ENCODE results near the gene MYCBPAP. TPM values are rescaled to one million over a fixed set of nuclear protein-coding genes. Genes with fewer than 3 reads are reported as not detected.

Gene MYCBPAP
- total and polyA plus RNA-seq, 11 donors: 0.29 to 2.4 (median 0.76) TPM; not detected in 1

DNA sequence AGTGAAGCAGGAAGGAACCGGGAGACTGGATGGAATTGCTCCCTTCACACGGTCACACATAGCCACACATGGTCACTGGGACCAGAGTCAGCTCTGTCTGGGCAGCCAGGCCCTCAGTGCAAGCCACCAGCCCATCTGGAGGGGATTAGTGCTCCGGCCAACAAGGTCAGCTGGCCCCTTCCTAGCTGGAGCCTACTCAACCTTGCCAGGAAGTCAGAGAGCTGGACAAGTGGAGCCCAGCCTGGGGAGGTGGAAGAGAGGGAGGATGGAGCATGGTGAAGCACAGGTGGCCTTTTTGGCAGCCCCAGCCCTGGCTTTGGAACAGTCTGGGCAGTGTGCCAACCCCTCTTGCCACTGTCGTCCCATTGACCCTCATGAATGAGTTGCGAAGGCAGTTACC, 48.6 kb downstream of the MYCBPAP start:
- peak in 3 of 4 donors; percentile 11 to 41 (median 20) for ATAC-seq
- 41 to 69% (median 48%) methylated on average over 4 to 5 of the region's 5 CpGs for WGBS, 4 donors

DNA sequence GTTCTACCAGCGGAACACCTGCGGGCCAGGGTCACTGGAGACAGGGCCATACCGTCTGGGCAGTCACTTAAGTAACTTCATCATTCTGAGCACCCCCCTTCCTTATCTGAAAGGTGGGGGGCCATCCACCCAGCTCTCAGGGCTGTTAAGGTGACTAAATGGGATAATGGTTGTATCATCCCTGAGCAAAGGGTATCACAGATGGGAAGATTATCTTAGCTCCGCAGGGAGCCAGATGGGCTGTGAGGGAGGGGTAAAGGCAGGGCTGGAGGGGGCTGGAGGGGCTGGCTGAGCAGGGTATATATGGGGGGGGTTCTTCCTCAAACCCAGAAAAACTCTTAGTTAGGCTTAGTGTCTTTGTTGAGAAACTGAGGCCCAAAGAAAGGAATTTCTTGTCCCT, 49.4 kb downstream of the MYCBPAP start:
- Histone ChIP-seq H3K9me3 (no peaks in the 10 kb centered on the region), H3K36me3 (peaks cover 0 to 22% (median 7%) of the 10 kb centered on the region in 9 donors), H3K27ac (no peak overlapping the region), H3K27me3 (peaks cover 21 to 52% (median 38%) of the 10 kb centered on the region in 9 donors), H3K4me1 (peaks cover 12 to 41% (median 28%) of the 10 kb centered on the region in 12 donors), H3K4me3 (no peak overlapping the region)
- 83 to 100% (median 89%) methylated on average over 2 to 4 of the region's 4 CpGs for WGBS, 4 donors
- intact Hi-C loops (cut with DNase I): loop anchor here in 2 of 10 donors (5.0 kb wide), 2 partner anchors 50 to 125 kb away; no protein-coding TSS in a partner anchor
- ATAC-seq (no peak), DNase-seq (no peak)
- TF ChIP-seq, protein P1, sequence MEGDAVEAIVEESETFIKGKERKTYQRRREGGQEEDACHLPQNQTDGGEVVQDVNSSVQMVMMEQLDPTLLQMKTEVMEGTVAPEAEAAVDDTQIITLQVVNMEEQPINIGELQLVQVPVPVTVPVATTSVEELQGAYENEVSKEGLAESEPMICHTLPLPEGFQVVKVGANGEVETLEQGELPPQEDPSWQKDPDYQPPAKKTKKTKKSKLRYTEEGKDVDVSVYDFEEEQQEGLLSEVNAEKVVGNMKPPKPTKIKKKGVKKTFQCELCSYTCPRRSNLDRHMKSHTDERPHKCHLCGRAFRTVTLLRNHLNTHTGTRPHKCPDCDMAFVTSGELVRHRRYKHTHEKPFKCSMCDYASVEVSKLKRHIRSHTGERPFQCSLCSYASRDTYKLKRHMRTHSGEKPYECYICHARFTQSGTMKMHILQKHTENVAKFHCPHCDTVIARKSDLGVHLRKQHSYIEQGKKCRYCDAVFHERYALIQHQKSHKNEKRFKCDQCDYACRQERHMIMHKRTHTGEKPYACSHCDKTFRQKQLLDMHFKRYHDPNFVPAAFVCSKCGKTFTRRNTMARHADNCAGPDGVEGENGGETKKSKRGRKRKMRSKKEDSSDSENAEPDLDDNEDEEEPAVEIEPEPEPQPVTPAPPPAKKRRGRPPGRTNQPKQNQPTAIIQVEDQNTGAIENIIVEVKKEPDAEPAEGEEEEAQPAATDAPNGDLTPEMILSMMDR (IDR thresholded peaks at IDR 0.05): no peak
- TF ChIP-seq POLR2A (IDR thresholded peaks at IDR 0.05): no peak

More for the DNA sequence above, 48.6 kb downstream of the MYCBPAP start:
- Histone ChIP-seq H3K27me3 (peaks cover 17 to 44% (median 31%) of the 10 kb centered on the region in 9 donors), H3K4me1 (peaks cover 12 to 40% (median 28%) of the 10 kb centered on the region in 12 donors), H3K9me3 (no peaks in the 10 kb centered on the region), H3K27ac (no peak overlapping the region), H3K36me3 (peaks cover 0 to 24% (median 8%) of the 10 kb centered on the region in 9 donors), H3K4me3 (no peak overlapping the region)
- TF ChIP-seq POLR2A (IDR thresholded peaks at IDR 0.05): no peak
- TF ChIP-seq, protein P1 (IDR thresholded peaks at IDR 0.05): no peak
- intact Hi-C loops (cut with DNase I): loop anchor here in 2 of 10 donors (5.0 kb wide), 2 partner anchors 50 to 125 kb away; no protein-coding TSS in a partner anchor
- DNase-seq: peak in 2 of 5 donors; percentile 64 to 79

DNA sequence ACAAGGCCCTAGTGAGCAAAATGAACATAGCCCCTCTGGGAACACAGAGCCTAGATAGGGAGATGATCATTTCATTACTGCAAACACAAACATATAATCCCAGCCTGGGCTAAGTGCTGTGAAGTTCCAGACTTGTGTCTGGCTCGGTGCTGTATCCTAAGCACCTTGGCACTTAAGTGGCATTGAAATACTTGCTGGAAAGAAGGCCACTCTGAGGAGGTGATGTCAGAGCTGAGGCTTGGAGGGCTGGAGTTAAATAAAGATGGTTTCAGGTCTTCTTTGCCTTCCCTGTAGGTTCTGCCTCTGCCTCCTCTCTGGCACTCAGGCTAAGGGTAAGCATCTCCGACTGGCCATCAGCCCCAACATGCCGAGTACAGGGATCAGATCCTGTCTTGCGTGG, 49.9 kb downstream of the MYCBPAP start:
- Histone ChIP-seq H3K4me1 (peaks cover 12 to 41% (median 28%) of the 10 kb centered on the region in 12 donors), H3K4me3 (no peak overlapping the region), H3K27ac (no peak overlapping the region), H3K36me3 (peaks cover 0 to 17% (median 7%) of the 10 kb centered on the region in 9 donors), H3K9me3 (no peaks in the 10 kb centered on the region), H3K27me3 (peaks cover 26 to 57% (median 43%) of the 10 kb centered on the region in 9 donors)
- 65 to 81% (median 75%) methylated on average over 2 to 4 of the region's 4 CpGs for WGBS, 4 donors
- ATAC-seq: no peak
- no peak for TF ChIP-seq POLR2A (IDR thresholded peaks at IDR 0.05)
- TF ChIP-seq, protein P1 (IDR thresholded peaks at IDR 0.05): no peak
- no peak for DNase-seq
- intact Hi-C loops (cut with DNase I): loop anchor here in 2 of 10 donors (5.0 kb wide), 2 partner anchors 49 to 124 kb away; no protein-coding TSS in a partner anchor

DNA sequence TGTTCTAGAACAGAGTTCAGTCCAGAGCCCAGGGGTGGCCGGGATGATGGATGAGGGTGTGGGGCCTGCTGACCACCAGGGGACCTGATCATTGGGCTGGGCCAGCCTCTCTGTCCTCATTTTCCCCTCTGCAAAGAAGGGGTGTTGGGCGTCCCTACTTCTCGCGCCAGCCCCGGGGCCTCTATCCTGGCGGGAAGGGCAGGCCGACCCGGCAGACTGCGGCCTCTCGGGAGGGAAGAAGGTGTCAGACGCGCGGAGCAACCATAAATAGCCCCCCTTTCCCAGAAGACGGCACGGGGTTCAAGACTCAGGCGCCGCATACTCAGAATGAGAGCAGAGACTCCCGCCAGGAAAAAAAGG, 50.3 kb downstream of the MYCBPAP start:
- H3K9me3 ChIP-seq: no peaks in the 10 kb centered on the region
- no peak overlapping the region for H3K27ac ChIP-seq
- intact Hi-C loops (cut with DNase I): loop anchor here in 2 of 10 donors (5.0 kb wide), 2 partner anchors 49 to 124 kb away; no protein-coding TSS in a partner anchor
- peak overlapping the region in 5 of 12 donors; percentile 54 to 65 (median 60) for H3K4me3 ChIP-seq
- H3K27me3 ChIP-seq: peaks cover 27 to 62% (median 47%) of the 10 kb centered on the region in 9 donors
- H3K4me1 ChIP-seq: peaks cover 12 to 41% (median 28%) of the 10 kb centered on the region in 12 donors
- DNase-seq (no peak), ATAC-seq (no peak)
- WGBS, 4 donors: 21 to 37% (median 30%) methylated on average over 17 to 18 of the region's 18 CpGs
- no peak for TF ChIP-seq POLR2A (IDR thresholded peaks at IDR 0.05)
- TF ChIP-seq, protein P1 (IDR thresholded peaks at IDR 0.05): no peak
- H3K36me3 ChIP-seq: peaks cover 0 to 16% (median 7%) of the 10 kb centered on the region in 9 donors
